ENCODE measurements around the gene DNAH1.

DNAH1 gene

DNA sequence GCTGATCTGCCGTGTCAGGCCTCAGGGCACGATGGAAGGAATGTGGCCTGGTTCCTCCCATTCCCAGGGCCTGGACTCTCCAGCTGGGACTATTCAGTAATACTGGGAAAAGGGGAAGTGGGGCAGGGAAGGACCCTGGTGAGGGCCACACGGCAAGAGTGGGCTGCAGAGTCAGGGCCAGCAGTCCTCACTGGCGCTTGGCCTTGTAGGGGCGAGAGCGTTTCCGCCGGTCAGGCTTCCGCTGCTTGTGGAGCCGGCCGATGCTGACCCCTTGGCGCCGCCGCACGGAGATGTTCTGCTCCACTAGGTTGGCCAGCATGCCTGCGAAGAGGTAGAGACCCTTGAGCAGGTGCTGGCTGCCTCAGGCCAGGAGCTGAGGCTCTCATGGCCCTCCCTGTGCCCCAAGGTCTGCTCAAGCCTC lies 86.0 kb downstream of the DNAH1 start:
- DNase-seq (ENCODE audit: low read depth in 2 of 3, low spot score in 1 of 3): no peak

DNA sequence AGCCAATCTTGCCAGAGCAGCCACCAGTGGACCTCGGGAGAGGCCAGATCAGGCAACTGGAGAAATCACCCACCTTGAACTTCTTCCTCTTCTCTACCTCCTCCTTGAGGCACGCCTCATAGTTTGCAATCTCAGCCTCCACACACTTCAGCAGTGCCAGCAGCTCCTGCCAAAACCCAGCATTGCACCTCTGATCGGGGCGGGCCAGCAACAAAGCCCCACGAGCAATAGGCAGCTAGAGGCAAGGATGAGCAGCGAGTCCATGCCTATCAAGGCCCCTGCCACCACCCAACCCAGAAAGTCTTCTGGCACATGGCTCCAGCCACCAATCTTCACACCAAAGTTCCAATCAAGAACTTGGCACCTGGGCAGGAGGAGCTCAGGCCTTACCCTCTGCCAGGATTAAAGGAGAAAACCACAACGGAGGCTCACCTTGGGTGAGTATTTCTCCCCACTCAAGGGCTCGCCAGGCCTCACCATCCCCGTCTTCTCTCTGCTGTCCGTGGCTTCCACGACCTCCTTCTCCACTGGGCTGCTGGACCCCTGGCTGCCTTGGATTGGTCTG lies 86.7 kb downstream of the DNAH1 start:
- no peak for DNase-seq (ENCODE audit: low read depth in 2 of 3, low spot score in 1 of 3)

DNA sequence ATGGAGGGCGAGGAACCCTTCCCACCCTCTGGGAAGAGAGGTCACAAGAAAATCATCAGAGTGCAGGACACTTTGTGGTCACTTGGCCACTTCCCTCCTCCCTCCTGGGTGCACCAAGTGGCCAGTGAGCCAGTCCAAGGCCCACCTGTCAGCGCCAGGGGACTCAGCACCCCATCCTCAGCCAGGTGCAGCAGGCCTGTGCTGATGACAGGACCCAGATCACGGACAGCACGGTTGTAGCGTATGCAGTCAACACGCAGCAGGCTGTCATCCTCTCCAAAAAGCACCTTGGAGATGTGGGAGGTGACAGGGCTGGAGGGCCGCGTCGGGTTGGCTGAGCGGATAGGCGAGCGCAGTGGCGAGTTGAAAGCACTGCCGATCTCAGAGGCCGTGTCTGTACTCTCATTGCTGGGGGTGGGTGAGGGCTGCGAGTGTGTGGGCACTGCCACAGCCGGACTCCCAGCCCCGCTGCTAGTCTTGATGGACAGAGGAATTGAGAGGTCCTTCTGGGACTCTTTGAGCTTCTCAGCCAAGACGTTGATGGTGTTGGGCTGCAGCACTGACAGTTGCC lies 87.2 kb downstream of the DNAH1 start:
- DNase-seq (ENCODE audit: low read depth in 2 of 3, low spot score in 1 of 3): no peak

DNA sequence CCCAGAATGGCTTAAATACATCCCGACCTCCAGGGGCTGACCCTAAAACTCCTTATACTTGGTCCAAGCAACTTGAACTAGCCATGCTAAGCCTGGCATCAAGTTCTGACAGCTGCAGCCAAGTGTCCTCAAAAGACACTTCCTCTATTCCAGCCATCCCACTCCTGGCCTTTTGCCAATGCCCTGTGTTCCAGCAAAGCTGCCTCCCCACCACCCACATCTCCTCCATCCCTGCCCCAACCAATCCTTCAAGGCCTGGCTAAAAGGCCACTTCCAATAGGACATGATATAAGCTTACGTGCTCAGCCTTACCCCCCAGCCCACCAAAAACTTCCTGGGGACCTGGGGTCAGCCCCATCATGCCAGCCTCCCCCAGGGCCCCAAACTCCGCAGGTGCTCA lies 87.8 kb downstream of the DNAH1 start:
- no peak for DNase-seq (ENCODE audit: low read depth in 2 of 3, low spot score in 1 of 3)

DNA sequence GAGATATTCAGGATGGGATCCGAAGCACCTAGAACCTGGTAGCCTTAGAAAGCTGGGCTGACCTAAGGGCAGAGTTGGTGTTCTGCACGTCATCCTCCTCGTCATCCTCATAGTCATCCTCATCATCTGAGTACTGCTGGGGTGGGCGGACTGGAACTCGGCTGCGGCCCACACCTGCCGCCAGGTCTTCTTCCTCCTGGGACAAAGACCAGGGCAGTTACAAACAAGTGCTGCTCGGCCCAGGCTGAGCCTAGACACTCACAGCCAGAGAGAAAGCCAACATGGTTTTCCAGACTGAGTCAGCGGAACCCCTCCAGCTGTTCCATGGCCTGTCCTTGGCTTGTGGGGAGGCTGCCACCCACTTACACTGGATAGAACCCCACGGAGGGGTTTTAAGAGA lies 88.3 kb downstream of the DNAH1 start:
- no peak for DNase-seq (ENCODE audit: low read depth in 2 of 3, low spot score in 1 of 3)

DNA sequence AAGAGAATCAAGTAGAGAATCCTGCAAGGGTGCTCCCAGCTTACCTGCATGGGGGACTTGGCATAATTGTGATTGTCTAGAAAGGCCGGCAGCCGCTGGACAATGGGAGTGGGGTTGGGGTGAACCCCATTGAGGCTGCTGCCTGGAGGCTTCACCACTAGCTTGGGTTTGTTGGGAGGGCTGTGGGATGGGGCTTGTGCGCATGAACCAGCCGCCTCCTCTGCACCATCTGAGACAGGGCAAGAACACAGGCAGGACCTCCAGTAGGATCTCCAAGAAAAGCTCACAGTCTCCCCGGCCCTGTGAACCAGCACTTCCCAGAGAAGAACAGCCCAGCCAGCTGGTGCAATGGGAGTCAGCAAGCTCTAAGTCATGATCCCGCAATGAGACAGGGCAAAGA lies 88.9 kb downstream of the DNAH1 start:
- no peak for DNase-seq (ENCODE audit: low read depth in 2 of 3, low spot score in 1 of 3)

DNA sequence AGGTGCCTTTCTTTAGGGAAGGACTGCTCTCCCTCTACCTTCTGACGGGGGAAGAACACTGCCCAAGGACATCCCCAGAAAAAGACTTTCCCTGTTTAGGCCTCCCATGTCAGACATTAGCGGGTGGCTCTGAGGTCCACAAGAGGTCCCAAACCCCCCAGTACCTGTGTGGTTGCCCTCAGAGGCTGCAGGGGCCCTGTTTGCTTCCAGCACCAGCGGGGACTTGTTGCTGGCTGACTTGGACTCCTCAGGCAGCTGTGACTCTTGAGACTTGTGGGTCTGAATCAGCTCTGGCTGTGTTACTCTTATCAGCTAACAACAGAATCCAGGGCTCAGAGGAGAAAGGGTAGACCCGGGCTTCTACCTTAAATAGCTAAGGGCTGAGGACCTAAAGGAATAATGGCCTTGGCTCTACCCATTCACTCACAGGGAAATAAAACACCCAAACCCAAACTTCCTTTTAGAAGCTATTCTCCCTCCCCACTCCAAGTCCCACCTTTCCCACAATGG lies 89.5 kb downstream of the DNAH1 start:
- no peak for DNase-seq (ENCODE audit: low read depth in 2 of 3, low spot score in 1 of 3)

DNA sequence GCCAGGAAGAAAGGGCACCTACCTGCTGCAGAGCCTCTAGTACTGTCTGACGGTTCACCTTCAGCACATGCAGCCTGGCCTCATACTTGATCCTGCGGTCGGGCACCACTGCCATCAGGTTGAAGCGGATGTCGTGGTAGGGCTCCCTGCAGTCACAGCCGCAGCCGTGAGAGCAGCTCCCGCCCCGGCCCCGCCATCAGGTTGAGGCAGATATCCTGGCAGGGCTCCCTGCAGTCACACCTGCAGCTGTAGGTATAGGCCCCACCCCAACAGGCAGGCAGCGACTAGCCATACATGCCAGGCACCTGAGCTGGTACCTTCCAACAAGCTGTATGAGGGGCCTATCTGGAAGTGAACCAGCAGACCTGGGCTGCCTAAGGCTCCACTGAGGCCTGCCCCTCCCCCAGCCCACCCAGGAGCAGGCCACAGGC lies 90.1 kb downstream of the DNAH1 start:
- DNase-seq (ENCODE audit: low read depth in 2 of 3, low spot score in 1 of 3): no peak

DNA sequence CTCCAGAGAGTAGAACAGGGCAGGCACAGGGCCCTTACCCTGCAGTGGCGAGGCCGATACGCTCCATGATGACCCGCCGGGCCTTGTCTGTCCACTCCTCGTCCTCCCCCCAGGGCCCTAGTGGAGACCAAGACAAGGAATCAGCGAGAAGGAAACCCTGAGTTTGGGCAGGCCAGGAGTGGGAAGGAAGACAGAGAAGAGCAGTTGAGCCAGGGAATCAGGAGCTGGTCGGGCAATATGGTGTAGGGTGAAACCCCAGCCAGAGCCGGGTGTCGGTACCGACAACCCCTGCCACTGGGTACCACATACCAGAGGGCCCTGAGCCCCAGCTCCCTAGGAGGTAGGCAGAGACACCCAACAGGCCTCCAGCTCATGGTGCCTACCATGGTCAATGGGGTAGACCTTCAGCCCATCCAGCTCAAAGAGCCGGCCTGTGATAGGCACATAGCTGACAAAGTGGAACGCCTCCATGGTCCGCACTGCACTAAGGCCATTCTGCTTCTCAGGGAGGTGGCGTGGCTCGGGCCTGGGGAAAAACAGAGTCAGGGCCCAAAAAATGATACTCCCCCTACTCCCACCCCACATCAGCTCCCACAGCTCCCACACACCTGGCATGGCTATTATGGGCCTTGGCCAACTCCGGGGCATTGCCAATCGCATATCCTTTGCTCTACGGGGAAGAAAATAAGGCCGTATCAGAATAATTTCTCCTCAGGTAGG lies 90.8 kb downstream of the DNAH1 start:
- DNase-seq (ENCODE audit: low read depth in 2 of 3, low spot score in 1 of 3): no peak

DNA sequence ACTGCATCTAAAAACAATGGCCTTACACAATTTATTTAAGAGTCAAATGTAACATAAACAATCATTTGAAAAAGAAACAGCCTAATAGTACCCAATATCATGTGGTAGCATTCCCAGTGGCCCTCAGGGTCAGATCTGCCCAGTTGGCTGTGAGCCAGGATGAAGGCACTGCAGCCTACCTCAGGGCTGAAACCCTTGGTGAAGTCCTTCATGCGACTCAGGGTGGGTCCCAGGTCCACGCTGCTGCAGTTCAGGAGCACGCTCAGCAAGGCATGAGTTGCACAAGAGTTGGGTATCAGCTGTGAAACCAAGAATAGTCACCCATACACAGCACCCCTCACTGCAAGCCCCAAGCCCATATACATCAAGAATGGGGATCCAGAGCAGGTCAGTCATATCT lies 91.7 kb downstream of the DNAH1 start:
- DNase-seq (ENCODE audit: low read depth in 2 of 3, low spot score in 1 of 3): no peak

DNA sequence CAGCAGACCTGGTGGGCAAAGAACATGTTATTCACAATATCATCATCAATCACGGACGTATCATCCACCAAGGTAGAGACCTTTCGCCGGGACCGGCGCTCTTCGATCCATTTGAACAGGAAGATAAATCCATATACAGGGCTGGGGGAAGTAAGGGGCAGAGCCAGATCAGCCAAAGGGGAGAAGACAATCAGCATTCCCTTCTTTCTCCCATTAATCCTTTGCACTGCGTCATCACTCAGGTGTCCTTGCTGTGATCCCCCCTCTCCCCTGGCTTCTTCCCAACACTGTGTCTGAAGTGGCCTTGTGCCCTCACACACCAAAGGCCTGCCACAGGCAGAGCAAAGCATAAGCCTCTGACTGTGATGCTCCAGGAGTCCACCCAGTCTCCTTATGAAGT lies 92.3 kb downstream of the DNAH1 start:
- DNase-seq (ENCODE audit: low read depth in 2 of 3, low spot score in 1 of 3): no peak

DNA sequence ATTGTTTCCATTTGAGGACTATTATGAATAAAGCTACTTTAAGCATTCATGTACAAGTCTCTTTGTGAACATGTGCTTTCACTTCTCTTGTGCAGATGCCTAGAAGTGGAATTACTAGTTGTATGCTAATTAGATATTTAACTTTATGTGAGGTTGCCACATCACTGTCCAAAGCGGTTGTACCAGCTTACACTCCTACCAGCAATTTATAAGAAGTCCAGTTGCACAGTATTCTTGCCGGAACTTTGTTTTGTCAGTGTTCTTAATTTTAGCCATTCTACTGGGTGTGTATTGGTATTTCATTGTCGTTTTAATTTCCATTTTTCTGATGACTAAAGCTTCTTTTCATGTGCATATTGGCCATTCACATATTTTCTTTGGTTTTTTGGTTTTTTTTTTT lies 99.7 kb downstream of the DNAH1 start:
- DNase-seq (ENCODE audit: low read depth in 2 of 3, low spot score in 1 of 3): no peak

DNA sequence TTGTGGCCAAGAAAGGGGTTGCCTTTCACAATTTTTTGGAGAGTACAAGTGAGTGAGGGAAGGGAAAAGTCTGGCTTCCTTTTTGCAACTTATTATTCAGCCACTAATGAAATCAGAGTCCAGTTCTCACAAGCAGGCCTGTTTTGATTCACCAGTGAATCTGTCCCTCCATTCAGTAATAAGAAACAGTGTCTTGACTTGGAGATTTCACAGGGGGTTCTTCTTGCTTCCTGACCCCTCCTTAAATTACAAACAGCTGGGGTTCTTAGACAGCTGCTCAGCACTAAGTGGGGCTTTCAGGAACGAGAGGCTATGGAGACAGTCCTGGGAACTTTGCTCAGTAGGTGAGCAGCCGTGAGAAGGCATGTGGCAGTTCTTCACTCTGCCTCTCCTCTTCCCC lies 104.3 kb downstream of the DNAH1 start:
- no peak for DNase-seq (ENCODE audit: low read depth in 2 of 3, low spot score in 1 of 3)

DNA sequence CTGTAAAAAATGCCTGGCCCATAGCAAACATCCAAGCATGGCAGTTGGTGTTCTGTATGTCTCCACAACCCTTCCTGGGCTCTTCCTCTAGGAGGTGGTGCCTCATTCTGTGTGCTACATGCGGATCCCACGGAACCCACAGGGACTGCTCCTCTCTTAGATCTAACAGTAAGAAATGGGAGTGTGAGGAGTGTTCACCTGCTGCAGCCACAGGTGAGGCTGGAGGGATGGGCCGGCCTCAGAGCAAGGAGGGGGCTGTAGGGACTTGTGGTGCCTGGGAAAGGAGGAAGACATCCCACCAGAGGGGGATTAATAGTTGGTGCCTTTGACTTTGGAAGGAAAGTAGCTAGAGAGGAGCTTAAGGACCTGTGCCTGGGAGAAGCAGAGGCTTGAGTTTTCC lies 106.5 kb downstream of the DNAH1 start:
- DNase-seq (ENCODE audit: low read depth in 2 of 3, low spot score in 1 of 3): no peak

DNA sequence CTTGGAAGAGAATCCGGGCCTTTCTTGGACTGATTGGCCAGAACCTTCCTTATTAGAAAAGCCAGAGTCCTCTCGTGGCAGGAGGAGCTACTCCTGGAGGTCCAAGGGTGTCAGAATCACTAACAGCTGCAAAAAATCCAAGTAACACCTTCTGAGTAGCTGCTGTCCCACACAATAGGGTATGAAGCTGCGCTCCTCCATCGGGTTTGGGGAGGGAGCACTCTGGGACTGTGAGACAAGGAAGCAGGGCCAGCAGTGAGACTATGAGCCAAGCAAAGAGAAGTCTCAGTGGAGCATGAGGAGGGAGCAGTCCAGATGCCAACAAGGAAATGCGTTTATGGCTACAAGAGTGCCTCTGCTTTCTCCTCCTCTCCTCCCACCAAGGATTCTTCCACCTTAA lies 107.1 kb downstream of the DNAH1 start:
- DNase-seq (ENCODE audit: low read depth in 2 of 3, low spot score in 1 of 3): no peak

DNA sequence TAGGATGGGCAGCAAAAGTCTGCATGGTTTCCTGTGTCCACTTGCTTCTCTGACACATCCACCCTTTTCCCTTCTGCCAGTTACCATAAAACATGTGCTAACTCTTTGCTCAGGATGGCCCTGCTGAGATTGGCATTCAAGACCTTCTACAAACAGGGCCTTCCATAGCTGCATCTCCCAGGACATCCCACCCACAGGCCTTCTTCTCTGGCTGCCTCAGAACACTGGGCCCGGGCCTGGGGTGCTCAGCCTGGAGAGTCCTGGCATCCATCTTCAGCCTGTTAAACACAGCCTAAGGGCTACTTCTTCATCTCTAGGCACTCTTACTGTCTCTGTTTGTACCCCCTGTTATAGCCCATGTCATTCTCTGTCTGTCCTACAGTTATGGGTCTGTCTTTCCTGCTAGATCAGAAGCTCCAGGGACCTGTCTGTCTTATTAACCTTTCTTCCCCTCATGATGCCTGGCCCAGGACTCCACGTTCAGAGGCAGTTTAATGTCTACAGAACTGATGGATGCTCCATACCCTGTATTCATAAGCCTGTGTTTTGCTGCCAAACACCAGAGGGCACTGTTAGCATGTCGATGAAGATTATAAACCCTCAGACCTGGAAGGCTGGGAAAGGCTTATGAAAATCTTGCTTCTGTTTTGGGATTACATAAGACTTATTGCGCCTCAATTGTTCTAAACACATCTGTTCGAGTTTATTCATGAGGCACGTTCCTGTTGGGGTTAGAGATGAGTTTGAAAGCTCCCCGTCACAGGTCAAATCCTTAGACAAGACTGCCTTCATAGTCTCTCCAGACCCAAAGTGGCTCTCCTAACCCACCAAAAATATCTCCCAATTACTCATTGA lies 112.3 kb downstream of the DNAH1 start:
- DNase-seq (ENCODE audit: low read depth in 2 of 3, low spot score in 1 of 3): no peak

DNA sequence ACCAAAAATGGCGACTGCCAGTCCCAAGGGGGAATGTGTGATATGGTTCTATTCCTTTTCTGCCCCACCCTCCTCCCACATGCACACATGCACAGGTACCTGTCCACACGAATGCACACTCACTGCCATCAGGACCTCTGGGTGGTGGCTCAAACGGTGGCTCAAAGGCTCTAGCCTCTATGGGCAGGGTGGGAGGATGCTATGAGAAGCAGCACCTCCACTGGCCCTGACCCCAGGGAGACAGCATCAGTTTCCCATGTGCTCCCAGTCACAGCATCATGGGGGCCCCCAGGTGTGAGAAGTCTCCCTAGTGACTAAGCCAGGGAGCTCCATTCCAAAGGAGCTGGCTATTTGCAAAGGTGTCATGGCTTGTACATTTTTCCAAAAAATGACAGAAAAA lies 112.9 kb downstream of the DNAH1 start:
- DNase-seq (ENCODE audit: low read depth in 2 of 3, low spot score in 1 of 3): no peak

DNA sequence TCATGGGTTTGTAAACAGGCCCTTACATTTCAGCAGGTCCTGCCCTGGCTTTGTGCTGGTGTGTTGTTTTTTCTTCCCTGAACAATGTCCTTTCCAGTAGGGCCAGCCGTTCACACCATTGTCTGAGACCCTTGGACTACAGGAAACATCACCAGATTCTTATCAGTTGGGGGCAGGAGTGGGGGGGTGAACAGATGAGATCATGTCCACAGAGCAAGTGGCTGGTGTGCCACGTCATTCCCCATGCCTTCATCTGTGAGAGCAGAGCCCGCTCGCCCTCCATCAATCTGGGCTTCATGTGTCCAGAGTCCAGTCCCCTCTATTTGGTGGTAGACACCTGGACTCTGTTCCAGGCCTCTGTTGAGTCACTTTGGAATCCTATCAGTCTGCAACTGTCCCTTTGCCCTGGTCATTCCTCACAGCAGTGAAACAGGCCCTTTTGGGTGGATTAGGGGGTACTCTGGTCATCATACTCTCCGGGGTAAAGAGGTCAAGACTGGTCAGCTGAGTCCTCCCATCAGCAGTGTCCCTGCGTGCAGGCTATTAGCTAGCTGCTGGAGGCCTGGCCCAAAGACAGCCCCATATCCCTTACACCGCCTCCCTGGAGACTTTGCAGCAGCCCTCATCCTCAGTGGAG lies 113.8 kb downstream of the DNAH1 start:
- no peak for DNase-seq (ENCODE audit: low read depth in 2 of 3, low spot score in 1 of 3)

DNA sequence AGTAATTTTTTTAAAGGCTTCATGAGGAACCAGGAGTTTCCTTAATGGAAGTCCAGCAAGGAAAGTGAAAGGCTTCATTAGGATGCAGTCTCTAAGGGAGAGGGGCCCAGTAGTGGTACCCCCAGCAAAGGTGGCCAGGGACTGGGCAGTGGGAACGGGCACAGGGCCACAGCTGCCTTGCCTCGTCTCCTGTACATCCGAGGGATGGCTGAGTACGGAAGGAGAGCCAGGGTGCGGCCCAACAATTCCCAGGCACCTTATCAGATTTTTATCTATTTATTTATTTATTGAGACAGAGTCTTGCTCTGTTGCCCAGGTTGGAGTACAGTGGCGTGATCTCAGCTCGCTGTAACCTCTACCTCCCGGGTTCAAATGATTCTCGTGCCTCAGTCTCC lies 114.3 kb downstream of the DNAH1 start:
- DNase-seq (ENCODE audit: low read depth in 2 of 3, low spot score in 1 of 3): no peak

DNA sequence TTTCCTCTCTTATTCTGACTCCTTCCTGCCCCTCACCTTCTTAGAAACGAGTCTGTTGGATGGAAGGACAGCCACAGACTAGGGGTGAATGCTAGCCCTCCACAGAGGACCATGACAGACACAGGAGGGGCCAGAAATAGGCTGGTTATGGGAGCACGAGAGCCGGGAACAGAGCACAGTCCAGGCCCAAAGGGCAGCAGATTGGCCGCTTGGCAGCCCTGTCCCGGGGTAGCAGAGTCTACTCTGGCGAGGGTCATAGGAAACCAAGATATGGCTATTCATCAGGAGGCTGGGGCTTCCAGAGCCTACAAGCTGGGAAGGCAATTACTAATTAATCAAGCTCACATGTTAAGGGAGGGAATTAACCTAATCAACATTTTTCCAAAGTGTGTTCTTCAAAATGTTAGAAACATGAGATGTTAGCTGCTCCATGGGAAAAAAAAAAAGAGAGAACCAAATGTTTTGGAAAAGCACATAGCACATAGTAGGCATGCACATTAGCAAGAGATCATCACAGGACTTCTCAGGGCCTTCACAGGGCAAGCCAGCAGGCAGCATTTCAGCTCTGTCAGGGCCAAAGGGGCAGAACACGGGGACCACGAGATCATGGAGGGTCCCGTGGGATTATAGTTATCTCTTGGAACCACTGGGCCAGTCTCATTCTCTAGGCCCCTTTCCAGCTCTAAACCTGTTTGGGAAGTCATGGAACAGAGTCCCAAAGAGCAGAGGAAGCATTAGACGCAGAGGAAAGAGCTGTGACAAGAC lies 115.5 kb downstream of the DNAH1 start:
- DNase-seq (ENCODE audit: low read depth in 2 of 3, low spot score in 1 of 3): no peak

DNA sequence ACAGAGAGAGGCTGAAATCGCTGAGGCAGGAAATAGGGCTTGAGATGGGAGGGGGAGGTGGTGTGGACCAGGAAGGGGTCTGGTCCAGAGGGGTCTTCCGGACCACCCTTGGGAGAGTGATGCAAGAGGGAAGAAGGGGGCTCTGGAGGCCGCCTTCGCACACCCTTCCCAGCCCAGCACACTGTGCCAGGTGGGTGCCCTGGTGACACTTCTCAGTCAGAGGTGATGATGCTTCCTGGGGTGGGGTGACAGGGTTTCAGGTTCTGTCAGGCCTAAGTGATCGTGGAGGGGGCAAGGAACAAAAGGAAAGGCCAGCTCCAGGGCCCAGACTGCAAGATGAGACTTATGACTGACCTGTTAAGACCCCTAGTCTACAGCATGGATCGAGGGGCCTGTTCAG lies 116.1 kb downstream of the DNAH1 start:
- no peak for DNase-seq (ENCODE audit: low read depth in 2 of 3, low spot score in 1 of 3)

Data from stimulated activated CD4-positive, alpha-beta T cell treated with anti-CD3 and anti-CD28 coated beads, Interleukin-12 subunit alpha, Interleukin-12 subunit beta, amount 100 ng/mL, for 48 hours (primary cell).